Measurements from ENCODE around the gene ZBTB49. TPM values are rescaled to one million over a fixed set of nuclear protein-coding genes. Genes with fewer than 3 reads are reported as not detected.

The ZBTB49 gene
- total RNA-seq, 2 experiments from 2014 or later, result 4.8 to 6.3 TPM

DNA sequence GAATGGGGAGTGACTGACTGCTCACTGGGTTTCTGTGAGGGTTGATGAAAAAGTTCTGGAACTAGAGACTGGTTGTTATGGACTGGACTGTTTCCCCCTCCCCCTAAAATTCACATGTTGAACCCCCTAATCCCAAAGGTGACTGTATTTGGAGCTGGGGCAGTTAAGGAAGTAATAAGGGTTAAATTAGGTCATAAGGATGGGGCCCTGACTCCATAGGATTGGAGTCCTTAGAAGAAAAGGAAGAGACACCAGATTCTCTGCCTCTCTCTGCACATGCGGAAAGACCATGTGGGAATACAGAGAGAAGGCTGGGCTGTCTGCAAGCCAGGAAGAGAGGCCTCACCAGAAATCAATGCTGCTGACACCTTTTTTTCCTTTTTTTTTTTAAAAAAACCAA lies 38.2 kb downstream of the ZBTB49 start:
- H3K36me3 Mint-ChIP-seq (ENCODE audit: low read depth), result peaks cover 1% of the 10 kb centered on the region
- no peak for ATAC-seq
- ChIA-PET CTCF (interaction anchor here (0.9 kb wide), 1 partner anchor 76 kb away, joined by 3 read pairs; no protein-coding TSS in a partner anchor), POLR2A (no interaction called here)
- intact Hi-C loops (cut with micrococcal nuclease), result no loop called here
- no peaks in the 10 kb centered on the region for H3K9me3 Mint-ChIP-seq
- no peak overlapping the region for H3K27ac Mint-ChIP-seq
- no peak for DNase-seq
- no peaks in the 10 kb centered on the region for H3K4me1 Mint-ChIP-seq (ENCODE audit: low read depth)
- TF ChIP-seq, protein P1, sequence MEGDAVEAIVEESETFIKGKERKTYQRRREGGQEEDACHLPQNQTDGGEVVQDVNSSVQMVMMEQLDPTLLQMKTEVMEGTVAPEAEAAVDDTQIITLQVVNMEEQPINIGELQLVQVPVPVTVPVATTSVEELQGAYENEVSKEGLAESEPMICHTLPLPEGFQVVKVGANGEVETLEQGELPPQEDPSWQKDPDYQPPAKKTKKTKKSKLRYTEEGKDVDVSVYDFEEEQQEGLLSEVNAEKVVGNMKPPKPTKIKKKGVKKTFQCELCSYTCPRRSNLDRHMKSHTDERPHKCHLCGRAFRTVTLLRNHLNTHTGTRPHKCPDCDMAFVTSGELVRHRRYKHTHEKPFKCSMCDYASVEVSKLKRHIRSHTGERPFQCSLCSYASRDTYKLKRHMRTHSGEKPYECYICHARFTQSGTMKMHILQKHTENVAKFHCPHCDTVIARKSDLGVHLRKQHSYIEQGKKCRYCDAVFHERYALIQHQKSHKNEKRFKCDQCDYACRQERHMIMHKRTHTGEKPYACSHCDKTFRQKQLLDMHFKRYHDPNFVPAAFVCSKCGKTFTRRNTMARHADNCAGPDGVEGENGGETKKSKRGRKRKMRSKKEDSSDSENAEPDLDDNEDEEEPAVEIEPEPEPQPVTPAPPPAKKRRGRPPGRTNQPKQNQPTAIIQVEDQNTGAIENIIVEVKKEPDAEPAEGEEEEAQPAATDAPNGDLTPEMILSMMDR (IDR thresholded peaks at IDR 0.05), result no peak
- H3K4me3 Mint-ChIP-seq, result no peak overlapping the region
- H3K27me3 Mint-ChIP-seq, result no peaks in the 10 kb centered on the region

DNA sequence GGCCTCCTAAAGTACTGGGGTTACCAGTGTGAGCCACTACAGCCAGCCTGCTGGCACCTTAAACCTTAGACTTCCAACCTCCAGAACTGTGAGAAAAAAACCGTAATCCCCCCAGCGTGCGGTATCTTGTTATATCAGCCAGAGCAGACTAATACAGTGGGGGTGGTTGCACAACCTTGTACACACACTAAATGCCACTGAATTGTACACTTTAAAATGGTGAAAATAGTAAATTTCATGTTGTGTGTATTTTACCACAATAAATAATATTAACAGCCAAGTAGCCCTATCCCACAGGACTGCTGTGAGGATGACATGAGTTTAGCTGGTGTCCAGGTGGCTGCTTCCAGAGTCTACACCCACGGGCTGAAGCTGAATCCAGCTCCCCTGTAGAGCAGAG lies 38.8 kb downstream of the ZBTB49 start:
- Mint-ChIP-seq H3K4me3 (no peak overlapping the region), H3K4me1 (ENCODE audit: low read depth) (no peaks in the 10 kb centered on the region), H3K27ac (no peak overlapping the region), H3K27me3 (no peaks in the 10 kb centered on the region), H3K9me3 (no peaks in the 10 kb centered on the region), H3K36me3 (ENCODE audit: low read depth) (no peaks in the 10 kb centered on the region)
- DNase-seq (no peak), ATAC-seq (no peak)
- TF ChIP-seq, protein P1 (IDR thresholded peaks at IDR 0.05), result no peak
- CTCF ChIA-PET, result no interaction called here
- POLR2A ChIA-PET, result no interaction called here
- intact Hi-C loops (cut with micrococcal nuclease), result no loop called here

DNA sequence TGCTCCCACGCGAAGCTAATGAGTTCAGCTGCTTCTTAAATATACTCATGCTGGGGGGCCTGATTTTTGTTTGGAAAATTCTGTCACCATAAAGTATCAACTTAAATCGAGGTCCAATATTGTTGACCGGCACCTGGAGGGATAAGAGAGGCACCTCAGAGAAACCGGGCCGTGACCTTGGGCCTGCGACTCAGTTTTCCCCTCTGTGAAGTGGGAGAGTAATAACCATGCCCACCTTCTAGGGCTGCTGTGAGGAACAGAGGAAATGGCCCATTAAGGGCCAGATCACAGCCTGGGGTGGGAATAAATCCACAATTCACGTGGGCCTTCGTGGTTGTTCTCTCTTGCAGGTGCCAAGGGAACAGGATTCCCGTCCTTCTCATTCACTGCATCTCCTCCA lies 39.4 kb downstream of the ZBTB49 start:
- H3K36me3 Mint-ChIP-seq (ENCODE audit: low read depth), result no peaks in the 10 kb centered on the region
- DNase-seq, result no peak
- intact Hi-C loops (cut with micrococcal nuclease), result no loop called here
- H3K4me3 Mint-ChIP-seq, result no peak overlapping the region
- no peak overlapping the region for H3K27ac Mint-ChIP-seq
- H3K9me3 Mint-ChIP-seq, result no peaks in the 10 kb centered on the region
- no peaks in the 10 kb centered on the region for H3K27me3 Mint-ChIP-seq
- H3K4me1 Mint-ChIP-seq (ENCODE audit: low read depth), result no peaks in the 10 kb centered on the region
- CTCF ChIA-PET, result no interaction called here
- POLR2A ChIA-PET, result no interaction called here
- TF ChIP-seq, protein P1 (IDR thresholded peaks at IDR 0.05), result no peak
- no peak for ATAC-seq

DNA sequence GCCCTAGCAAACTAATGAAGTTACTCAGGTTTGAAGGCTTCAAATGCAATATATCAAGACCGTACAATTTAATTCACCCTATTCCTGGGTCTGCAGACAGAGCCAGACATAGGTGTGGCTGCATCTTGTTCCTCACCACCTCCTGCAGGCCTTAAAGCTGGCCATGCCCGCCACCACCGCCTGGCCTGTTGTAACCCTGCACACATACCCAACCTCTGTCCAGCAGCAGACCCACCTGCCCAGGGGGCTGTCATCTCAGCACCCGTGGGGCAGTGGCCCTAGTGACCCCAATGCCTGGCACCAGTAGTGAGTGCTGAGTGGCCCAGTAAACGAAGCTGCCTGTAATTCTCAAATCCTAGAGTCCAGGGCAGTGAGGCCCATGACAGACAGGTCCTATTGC lies 40.7 kb downstream of the ZBTB49 start:
- ChIA-PET CTCF (interaction anchor here (0.5 to 2.0 kb wide), 3 partner anchors 71 to 157 kb away, joined by 3 to 8 read pairs (median 3); no protein-coding TSS in a partner anchor), POLR2A (no interaction called here)
- Mint-ChIP-seq H3K4me3 (no peak overlapping the region), H3K4me1 (ENCODE audit: low read depth) (peaks cover 7% of the 10 kb centered on the region), H3K36me3 (ENCODE audit: low read depth) (no peaks in the 10 kb centered on the region), H3K9me3 (no peaks in the 10 kb centered on the region), H3K27ac (no peak overlapping the region), H3K27me3 (no peaks in the 10 kb centered on the region)
- TF ChIP-seq, protein P1 (IDR thresholded peaks at IDR 0.05), result no peak
- DNase-seq (no peak), ATAC-seq (no peak)
- intact Hi-C loops (cut with micrococcal nuclease), result no loop called here

DNA sequence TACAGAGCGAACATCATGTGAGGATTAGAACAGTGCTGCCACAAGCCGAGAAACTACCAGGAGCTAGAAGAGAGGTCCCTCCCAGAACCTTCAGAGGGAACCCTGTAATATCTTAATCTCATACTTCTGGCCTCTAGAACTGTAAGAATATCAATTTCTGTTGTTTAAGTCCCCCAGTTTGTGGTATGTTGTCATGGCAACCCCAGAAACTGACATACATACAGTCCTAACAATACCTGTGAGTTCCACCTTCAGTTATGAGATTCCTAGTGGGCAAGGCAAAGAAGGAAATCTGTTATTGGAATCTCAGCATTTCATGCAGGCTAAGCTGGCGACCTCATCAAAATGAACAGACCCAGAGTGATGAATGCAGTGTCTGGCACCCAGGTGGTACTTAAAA lies 42.5 kb downstream of the ZBTB49 start:
- intact Hi-C loops (cut with micrococcal nuclease), result no loop called here
- ChIA-PET POLR2A (interaction anchor here (0.6 kb wide), 1 partner anchor 108 kb away, joined by 3 read pairs; no protein-coding TSS in a partner anchor), CTCF (interaction anchor here (2.4 kb wide), 1 partner anchor 73 kb away, joined by 14 read pairs; no protein-coding TSS in a partner anchor)
- H3K27me3 Mint-ChIP-seq, result no peaks in the 10 kb centered on the region
- ATAC-seq (no peak), DNase-seq (no peak)
- peaks cover 7% of the 10 kb centered on the region for H3K4me1 Mint-ChIP-seq (ENCODE audit: low read depth)
- TF ChIP-seq, protein P1 (IDR thresholded peaks at IDR 0.05), result no peak
- no peak overlapping the region for H3K27ac Mint-ChIP-seq
- no peaks in the 10 kb centered on the region for H3K36me3 Mint-ChIP-seq (ENCODE audit: low read depth)
- no peaks in the 10 kb centered on the region for H3K9me3 Mint-ChIP-seq
- H3K4me3 Mint-ChIP-seq, result no peak overlapping the region
